Calu3 (cell line): ENCODE measurements around the gene VPS50. TPM values are rescaled to one million over a fixed set of nuclear protein-coding genes. Genes with fewer than 3 reads are reported as not detected.

Experiments used
- BruUV-seq: library from RNA; stranded (reverse); fragments of 400-500 nt; replicated peaks from 2 replicates; lab custom pipeline; 2021; lab: Mats Ljungman, UMichigan
- CTCF ChIA-PET: fragments of 300-600 bp; sonication (Branson Sonifier 250); formaldehyde crosslinking; loops from one replicate; lab custom pipeline; 2022; ENCODE audit warnings: antibody characterized with exemption; lab: Charles Lee
- DNase-seq: peaks from one replicate; pipeline ENCODE4 v3.0.0; 2022
- H3K27ac Mint-ChIP-seq: one replicate; pipeline ENCODE4 v1.8.0; 2022; ENCODE audit warnings: mixed read lengths; ENCODE audit not compliant: unreplicated experiment
- H3K27me3 Mint-ChIP-seq: one replicate; pipeline ENCODE4 v1.8.0; 2022; ENCODE audit warnings: mixed read lengths; ENCODE audit not compliant: unreplicated experiment
- H3K36me3 Mint-ChIP-seq: one replicate; pipeline ENCODE4 v1.8.0; 2022; ENCODE audit warnings: mild to moderate bottlenecking, moderate library complexity, mixed read lengths; ENCODE audit not compliant: insufficient read depth, unreplicated experiment
- H3K4me1 Mint-ChIP-seq: one replicate; pipeline ENCODE4 v1.8.0; 2022; ENCODE audit warnings: mild to moderate bottlenecking, low read depth, mixed read lengths; ENCODE audit not compliant: unreplicated experiment
- H3K4me3 Mint-ChIP-seq: one replicate; pipeline ENCODE4 v1.8.0; 2022; ENCODE audit warnings: mild to moderate bottlenecking, low read depth, moderate library complexity, mixed read lengths; ENCODE audit not compliant: unreplicated experiment
- H3K9me3 Mint-ChIP-seq: one replicate; pipeline ENCODE4 v1.8.0; 2022; ENCODE audit warnings: low read depth, mixed read lengths; ENCODE audit not compliant: unreplicated experiment
- CTCF ChIP-seq: fragments of 200-600 bp; IDR thresholded peaks from one replicate; pipeline ENCODE4 v1.8.0; 2022; ENCODE audit warnings: antibody characterized with exemption; ENCODE audit not compliant: unreplicated experiment
- intact Hi-C: fragments of 100-400 bp; cut with micrococcal nuclease; formaldehyde crosslinking; loops from one replicate; pipeline ENCODE4 v1.10.0; 2022; ENCODE audit not compliant: unreplicated experiment
- total RNA-seq: library from RNA; stranded (reverse); gene quantifications from 2 replicates; pipeline ENCODE4 v1.2.3, GENCODE V29; 2022

Gene VPS50
- total RNA-seq, 1 experiment from 2014 or later = 36.9 TPM

DNA sequence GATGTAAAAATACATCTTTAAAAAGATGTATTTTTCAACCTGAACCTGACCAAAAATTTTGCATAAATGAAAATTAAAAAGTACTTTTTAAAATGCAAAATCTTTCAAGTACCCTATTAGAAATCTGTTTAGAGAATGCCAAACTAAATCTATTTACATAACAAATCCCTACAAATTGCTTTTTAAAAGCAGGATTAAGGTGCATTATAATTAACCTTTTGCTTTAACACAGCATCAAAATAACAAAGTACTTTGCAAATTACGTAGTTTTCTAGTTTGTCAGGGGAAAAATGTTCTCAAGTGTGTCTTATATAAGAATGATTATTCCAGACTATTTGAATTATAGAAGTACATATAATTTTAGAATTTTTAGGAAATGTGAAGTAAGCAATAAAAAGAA is 160.8 kb downstream of the VPS50 start:
- no peak for DNase-seq
- Mint-ChIP-seq H3K27me3 (peaks cover 5% of the 10 kb centered on the region), H3K4me3 (no peak overlapping the region), H3K9me3 (no peaks in the 10 kb centered on the region), H3K36me3 (no peaks in the 10 kb centered on the region), H3K27ac (no peak overlapping the region), H3K4me1 (no peaks in the 10 kb centered on the region)
- BruUV-seq = no TSS peak
- intact Hi-C loops = no loop called here
- CTCF ChIA-PET = interaction anchor here (0.5 to 1.8 kb wide), 2 partner anchors 18 to 298 kb away, joined by 5 to 6 read pairs; no protein-coding TSS in a partner anchor
- TF ChIP-seq CTCF = no peak

DNA sequence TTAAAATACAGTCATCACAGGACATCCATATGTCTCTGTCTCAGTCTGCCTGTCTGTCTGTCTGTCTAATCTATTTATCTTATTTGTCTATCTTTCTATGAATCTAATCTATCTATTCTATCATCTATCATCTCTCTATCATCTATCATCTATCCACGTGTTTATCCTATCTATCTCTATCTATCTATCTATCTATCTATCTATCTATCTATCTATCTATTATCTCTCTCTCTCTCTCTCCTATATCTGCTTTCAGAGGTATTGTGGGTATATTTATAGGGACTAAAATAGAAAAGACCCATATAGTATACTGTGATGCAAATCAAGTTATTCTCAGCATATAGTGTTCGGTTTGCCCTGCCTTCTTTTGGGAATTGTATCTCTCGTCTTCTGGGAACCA is 167.5 kb downstream of the VPS50 start:
- Mint-ChIP-seq H3K27ac (no peak overlapping the region), H3K4me1 (no peaks in the 10 kb centered on the region), H3K4me3 (no peak overlapping the region), H3K36me3 (no peaks in the 10 kb centered on the region), H3K27me3 (no peaks in the 10 kb centered on the region), H3K9me3 (no peaks in the 10 kb centered on the region)
- no TSS peak for BruUV-seq
- intact Hi-C loops = no loop called here
- DNase-seq = no peak
- no peak for TF ChIP-seq CTCF
- CTCF ChIA-PET = no interaction called here

GRCh38 chr7:93402944-93403343 is 170.8 kb downstream of the VPS50 start:
- CTCF ChIA-PET = no interaction called here
- H3K36me3 Mint-ChIP-seq = no peaks in the 10 kb centered on the region
- no TSS peak for BruUV-seq

GRCh38 chr7:93407239-93407638 is 175.1 kb downstream of the VPS50 start:
- DNase-seq = no peak
- H3K9me3 Mint-ChIP-seq = peaks cover 3% of the 10 kb centered on the region
- peaks cover 14% of the 10 kb centered on the region for H3K27me3 Mint-ChIP-seq
- no peak for TF ChIP-seq CTCF
- no peaks in the 10 kb centered on the region for H3K36me3 Mint-ChIP-seq
- CTCF ChIA-PET = no interaction called here
- intact Hi-C loops = no loop called here
- H3K27ac Mint-ChIP-seq = no peak overlapping the region
- H3K4me3 Mint-ChIP-seq = no peak overlapping the region
- no TSS peak for BruUV-seq
- H3K4me1 Mint-ChIP-seq = no peaks in the 10 kb centered on the region

More at GRCh38 chr7:93402944-93403343, 170.8 kb downstream of the VPS50 start:
- intact Hi-C loops = no loop called here
- no peak for DNase-seq
- no peak for TF ChIP-seq CTCF
- Mint-ChIP-seq H3K27ac (no peak overlapping the region), H3K9me3 (peaks cover 3% of the 10 kb centered on the region), H3K4me3 (no peak overlapping the region), H3K4me1 (no peaks in the 10 kb centered on the region), H3K27me3 (no peaks in the 10 kb centered on the region)
